HL-60 (cell line): Measurements from ENCODE around the gene VPS25.

Source experiments
- CTCF ChIP-seq: IDR thresholded peaks from one replicate; pipeline ENCODE4 v1.5.1; 2011; ENCODE audit warnings: low read length, control low read depth, inconsistent platforms; ENCODE audit not compliant: insufficient read depth
- GABPA ChIP-seq: IDR thresholded peaks from 2 replicates; pipeline ENCODE4 v1.6.1; 2012; ENCODE audit warnings: low read depth
- POLR2AphosphoS5 ChIP-seq: IDR thresholded peaks from 2 replicates; pipeline ENCODE4 v1.6.1; 2012; ENCODE audit warnings: low read depth
- REST ChIP-seq: IDR thresholded peaks from 2 replicates; pipeline ENCODE4 v1.6.1; 2012; ENCODE audit warnings: low read depth; ENCODE audit not compliant: insufficient replicate concordance
- SPI1 ChIP-seq: IDR thresholded peaks from 2 replicates; pipeline ENCODE4 v1.6.1; 2012; ENCODE audit warnings: low read depth, mild to moderate bottlenecking, borderline replicate concordance

- TF ChIP-seq CTCF (no peak), REST (no peak), SPI1 (no peak), POLR2AphosphoS5 (no peak), GABPA (no peak)
Observed at GRCh38 chr17:42783791-42784138, 10.5 kb downstream of the VPS25 start.
